HFF-Myc (cell line): ENCODE data around the gene SLC26A1.

Source experiments
- DNase-seq: peaks from one replicate; pipeline ENCODE4 v3.0.0-alpha.2; 2011; ENCODE audit warnings: low read depth; ENCODE audit errors: extremely low read depth
- H3K4me3 ChIP-seq: replicated peaks from 2 replicates; pipeline ENCODE4 v1.5.1; 2011; ENCODE audit warnings: low read depth, mild to moderate bottlenecking, control low read depth, low read length
- TF ChIP-seq, protein P1 (sequence below): IDR thresholded peaks from 2 replicates; pipeline ENCODE4 v1.5.1; 2012; ENCODE audit warnings: mild to moderate bottlenecking, low read depth, low read length, control low read depth; ENCODE audit errors: missing control alignments

The SLC26A1 gene

GRCh38 chr4:1023075-1023640, 30.0 kb upstream of the SLC26A1 start:
- no peak overlapping the region for H3K4me3 ChIP-seq
- TF ChIP-seq, protein P1, sequence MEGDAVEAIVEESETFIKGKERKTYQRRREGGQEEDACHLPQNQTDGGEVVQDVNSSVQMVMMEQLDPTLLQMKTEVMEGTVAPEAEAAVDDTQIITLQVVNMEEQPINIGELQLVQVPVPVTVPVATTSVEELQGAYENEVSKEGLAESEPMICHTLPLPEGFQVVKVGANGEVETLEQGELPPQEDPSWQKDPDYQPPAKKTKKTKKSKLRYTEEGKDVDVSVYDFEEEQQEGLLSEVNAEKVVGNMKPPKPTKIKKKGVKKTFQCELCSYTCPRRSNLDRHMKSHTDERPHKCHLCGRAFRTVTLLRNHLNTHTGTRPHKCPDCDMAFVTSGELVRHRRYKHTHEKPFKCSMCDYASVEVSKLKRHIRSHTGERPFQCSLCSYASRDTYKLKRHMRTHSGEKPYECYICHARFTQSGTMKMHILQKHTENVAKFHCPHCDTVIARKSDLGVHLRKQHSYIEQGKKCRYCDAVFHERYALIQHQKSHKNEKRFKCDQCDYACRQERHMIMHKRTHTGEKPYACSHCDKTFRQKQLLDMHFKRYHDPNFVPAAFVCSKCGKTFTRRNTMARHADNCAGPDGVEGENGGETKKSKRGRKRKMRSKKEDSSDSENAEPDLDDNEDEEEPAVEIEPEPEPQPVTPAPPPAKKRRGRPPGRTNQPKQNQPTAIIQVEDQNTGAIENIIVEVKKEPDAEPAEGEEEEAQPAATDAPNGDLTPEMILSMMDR, result no peak
- no peak for DNase-seq

DNA sequence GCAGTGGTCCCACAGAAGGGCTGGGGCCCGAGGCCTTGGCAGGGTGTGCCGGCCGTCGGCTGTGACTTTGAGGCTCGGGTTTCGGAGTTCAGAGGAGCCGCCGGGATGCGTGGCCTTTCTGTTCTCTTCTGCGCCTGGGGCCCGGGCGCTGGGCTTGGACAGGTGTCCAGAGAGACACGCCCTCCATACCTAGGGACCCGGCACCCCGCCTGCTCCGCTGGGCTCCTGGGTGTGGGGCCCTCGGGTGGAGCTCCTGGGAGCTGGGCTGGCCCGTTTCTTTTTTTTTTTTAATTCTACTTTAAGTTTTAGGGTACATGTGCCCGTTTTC, 29.5 kb upstream of the SLC26A1 start:
- no peak overlapping the region for H3K4me3 ChIP-seq
- TF ChIP-seq, protein P1, result no peak
- DNase-seq, result no peak

- DNase-seq, result no peak
- TF ChIP-seq, protein P1, result no peak
- H3K4me3 ChIP-seq, result no peak overlapping the region
Measured at GRCh38 chr4:1022051-1022738, 29.0 kb upstream of the SLC26A1 start.

- DNase-seq, result no peak
- H3K4me3 ChIP-seq, result no peak overlapping the region
- TF ChIP-seq, protein P1, result no peak
Measured at GRCh38 chr4:1021386-1022050, 28.3 kb upstream of the SLC26A1 start.

DNA sequence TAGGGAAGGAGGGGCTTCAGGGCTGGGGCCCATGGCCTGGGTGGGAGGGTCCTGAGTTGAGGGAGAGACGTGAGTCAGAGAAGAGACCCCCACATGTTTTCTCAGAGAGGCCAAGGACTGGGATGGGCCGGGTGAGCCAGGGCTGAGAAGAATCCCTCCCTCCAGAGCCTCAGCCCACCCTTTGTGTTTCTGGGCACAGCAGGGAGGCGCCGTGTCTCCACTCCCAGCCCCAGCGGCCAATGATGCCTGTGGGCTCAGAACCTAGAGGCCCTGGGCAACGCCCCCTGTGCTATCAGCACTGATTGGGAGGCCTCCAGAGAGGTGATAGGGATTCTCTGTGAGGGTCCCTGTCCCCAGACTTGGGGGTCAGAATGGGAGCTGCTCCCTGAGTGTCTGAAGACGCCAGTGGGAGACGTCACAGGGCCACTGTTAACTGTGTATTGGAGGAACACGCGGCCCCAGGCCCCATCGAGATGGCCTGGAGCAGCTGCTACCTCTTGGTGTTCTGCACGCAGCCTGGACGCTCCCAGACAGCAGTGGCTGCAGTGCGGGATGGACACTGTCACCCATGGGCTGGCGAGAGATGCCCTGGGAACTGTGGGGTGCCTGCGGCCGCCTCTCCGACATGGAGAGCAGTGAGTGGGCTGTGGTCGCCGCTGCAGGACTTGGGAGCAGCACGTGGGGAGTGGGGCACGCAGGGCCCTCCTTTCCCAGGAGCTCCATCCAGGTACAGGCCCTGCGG, 26.7 kb upstream of the SLC26A1 start:
- H3K4me3 ChIP-seq, result no peak overlapping the region
- DNase-seq, result no peak
- TF ChIP-seq, protein P1, result no peak

DNA sequence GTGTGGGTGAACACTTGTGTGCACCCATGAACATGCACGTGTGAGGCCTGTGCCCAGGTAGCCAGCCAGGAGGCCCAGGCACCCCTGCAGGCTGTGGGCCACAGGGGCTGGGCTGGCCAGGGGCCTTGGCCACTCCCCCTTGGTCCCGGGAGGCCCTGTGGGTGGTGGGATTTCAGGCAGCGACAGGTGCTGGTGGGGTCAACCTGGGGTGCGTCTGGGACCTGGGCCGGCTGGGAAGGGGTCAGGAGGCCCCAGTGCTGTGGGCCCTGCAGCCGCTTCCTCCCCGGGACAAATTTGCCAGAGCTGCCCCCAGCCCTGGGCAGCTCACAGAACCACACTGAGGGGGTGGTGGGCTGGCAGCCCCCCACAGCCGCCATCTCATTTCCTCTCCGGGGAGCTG, 26.1 kb upstream of the SLC26A1 start:
- TF ChIP-seq, protein P1, result no peak
- no peak overlapping the region for H3K4me3 ChIP-seq
- DNase-seq, result no peak
